ENCODE measurements around the gene RIPOR2.
A peak's percentile ranks its signal among the peaks of the same experiment; 100 is the strongest.

Gene RIPOR2

GRCh38 chr6:24858177-24858653, 77.5 kb downstream of the RIPOR2 start:
- Histone ChIP-seq H3K36me3 (ENCODE audit: control insufficient read depth in 2 of 2, insufficient read depth in 2 of 2, low read length in 2 of 2) (no peaks in the 10 kb centered on the region), H3K9me3 (ENCODE audit: control insufficient read depth in 2 of 2, low read length in 2 of 2) (no peaks in the 10 kb centered on the region), H3K4me1 (ENCODE audit: control insufficient read depth, insufficient read depth, low read length) (peaks cover 2% of the 10 kb centered on the region), H3K4me3 (ENCODE audit: low read length in 2 of 2) (no peak overlapping the region), H3K27ac (ENCODE audit: low read length) (no peak overlapping the region), H3K9ac (ENCODE audit: low read length in 2 of 2) (no peak overlapping the region), H3K27me3 (ENCODE audit: control insufficient read depth in 1 of 2, insufficient read depth in 2 of 2, low read length in 2 of 2) (no peaks in the 10 kb centered on the region)

DNA sequence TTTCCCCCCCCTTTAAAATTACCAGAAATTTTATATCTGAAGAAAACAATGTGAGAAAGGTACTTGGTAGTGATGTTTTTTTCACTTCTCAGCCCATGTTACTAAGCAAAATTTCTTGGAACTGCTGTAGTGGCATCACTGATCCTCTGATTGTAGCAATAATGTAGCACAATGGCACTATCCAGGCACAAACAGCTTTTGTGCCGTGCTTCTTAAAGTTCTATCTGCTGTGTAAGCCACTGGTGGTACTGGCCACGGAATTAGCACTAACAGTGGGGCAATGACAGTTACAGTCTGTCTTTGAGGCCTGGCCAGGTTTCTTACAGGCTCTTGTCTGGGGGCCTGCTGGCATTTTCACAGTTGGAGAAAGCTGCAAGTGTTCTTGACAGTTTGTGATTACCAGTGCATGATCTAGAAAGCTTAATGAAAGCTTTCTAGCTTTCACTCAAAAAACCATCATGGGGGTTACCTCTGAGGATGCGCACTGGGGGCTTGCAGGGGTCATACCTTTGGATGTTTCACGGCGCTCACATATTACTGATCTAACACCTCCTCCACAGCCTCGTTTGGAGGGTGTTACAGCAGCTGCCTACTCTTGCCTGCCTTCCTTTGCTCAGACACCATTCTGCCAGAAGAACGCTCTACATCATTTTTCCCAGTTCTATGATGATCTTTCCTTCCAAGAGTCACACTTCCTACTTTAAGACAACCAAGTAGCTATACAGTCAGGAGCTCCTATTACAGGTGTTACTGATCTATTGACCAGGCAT, 78.7 kb downstream of the RIPOR2 start:
- H3K9me3 ChIP-seq (ENCODE audit: control insufficient read depth in 2 of 2, low read length in 2 of 2), result no peaks in the 10 kb centered on the region
- no peak overlapping the region for H3K27ac ChIP-seq (ENCODE audit: low read length)
- no peaks in the 10 kb centered on the region for H3K27me3 ChIP-seq (ENCODE audit: control insufficient read depth in 1 of 2, insufficient read depth in 2 of 2, low read length in 2 of 2)
- H3K4me3 ChIP-seq (ENCODE audit: low read length in 2 of 2), result no peak overlapping the region
- no peaks in the 10 kb centered on the region for H3K36me3 ChIP-seq (ENCODE audit: control insufficient read depth in 2 of 2, insufficient read depth in 2 of 2, low read length in 2 of 2)
- peaks cover 2% of the 10 kb centered on the region for H3K4me1 ChIP-seq (ENCODE audit: control insufficient read depth, insufficient read depth, low read length)
- H3K9ac ChIP-seq (ENCODE audit: low read length in 2 of 2), result no peak overlapping the region

GRCh38 chr6:24856246-24856599, 79.5 kb downstream of the RIPOR2 start:
- Histone ChIP-seq H3K4me3 (ENCODE audit: low read length in 2 of 2) (no peak overlapping the region), H3K4me1 (ENCODE audit: control insufficient read depth, insufficient read depth, low read length) (peaks cover 2% of the 10 kb centered on the region), H3K27ac (ENCODE audit: low read length) (no peak overlapping the region), H3K9me3 (ENCODE audit: control insufficient read depth in 2 of 2, low read length in 2 of 2) (no peaks in the 10 kb centered on the region), H3K9ac (ENCODE audit: low read length in 2 of 2) (no peak overlapping the region), H3K36me3 (ENCODE audit: control insufficient read depth in 2 of 2, insufficient read depth in 2 of 2, low read length in 2 of 2) (no peaks in the 10 kb centered on the region), H3K27me3 (ENCODE audit: control insufficient read depth in 1 of 2, insufficient read depth in 2 of 2, low read length in 2 of 2) (no peaks in the 10 kb centered on the region)

DNA sequence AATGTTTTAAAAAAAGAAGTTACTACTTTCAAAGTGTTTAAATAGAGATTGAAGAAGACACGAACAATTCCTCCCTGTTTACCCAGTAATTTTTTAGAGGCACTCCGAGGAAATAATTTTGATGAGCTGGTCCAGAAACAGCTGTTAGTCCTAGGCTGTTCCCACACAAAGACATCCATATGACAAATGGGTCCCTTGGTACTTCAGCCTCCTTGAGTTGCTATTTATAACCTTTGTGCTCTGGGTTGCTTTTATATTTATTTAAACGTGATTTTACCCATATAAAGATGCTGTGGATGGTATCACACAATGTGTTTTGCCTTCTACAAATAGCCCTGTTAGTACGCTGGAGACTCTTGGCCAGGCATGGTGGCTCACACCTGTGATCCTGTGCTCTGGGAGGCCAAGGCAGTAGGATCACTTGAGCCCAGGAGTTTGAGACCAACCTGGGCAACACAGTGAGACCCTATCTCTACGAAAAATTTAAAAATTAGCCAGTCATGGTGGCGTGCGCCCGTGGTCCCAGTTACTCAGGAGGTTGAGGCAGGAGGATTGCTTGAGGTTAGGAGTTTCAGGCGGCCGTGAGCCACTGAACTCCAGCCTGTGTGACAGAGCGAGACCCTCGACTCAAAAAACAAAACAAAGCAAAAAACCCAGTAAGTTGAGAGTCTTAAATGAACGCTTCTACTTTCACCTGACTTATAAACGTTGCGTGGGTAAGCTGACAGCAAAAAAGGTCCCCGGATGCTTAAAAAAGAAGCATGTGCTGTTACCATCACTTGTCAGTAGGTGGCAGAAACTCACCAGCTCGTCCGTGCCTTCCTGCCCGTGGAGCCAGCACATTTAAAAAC, 80.1 kb downstream of the RIPOR2 start:
- H3K9ac ChIP-seq (ENCODE audit: low read length in 2 of 2), result peak overlapping the region in 1 of 2 donors; percentile 13
- no peaks in the 10 kb centered on the region for H3K36me3 ChIP-seq (ENCODE audit: control insufficient read depth in 2 of 2, insufficient read depth in 2 of 2, low read length in 2 of 2)
- no peak overlapping the region for H3K27ac ChIP-seq (ENCODE audit: low read length)
- peak overlapping the region in 1 of 2 donors; percentile 29 for H3K4me3 ChIP-seq (ENCODE audit: low read length in 2 of 2)
- H3K27me3 ChIP-seq (ENCODE audit: control insufficient read depth in 1 of 2, insufficient read depth in 2 of 2, low read length in 2 of 2), result no peaks in the 10 kb centered on the region
- H3K4me1 ChIP-seq (ENCODE audit: control insufficient read depth, insufficient read depth, low read length), result peaks cover 2% of the 10 kb centered on the region
- no peaks in the 10 kb centered on the region for H3K9me3 ChIP-seq (ENCODE audit: control insufficient read depth in 2 of 2, low read length in 2 of 2)

- Histone ChIP-seq H3K9me3 (ENCODE audit: control insufficient read depth in 2 of 2, low read length in 2 of 2) (no peaks in the 10 kb centered on the region), H3K4me1 (ENCODE audit: control insufficient read depth, insufficient read depth, low read length) (peaks cover 2% of the 10 kb centered on the region), H3K27me3 (ENCODE audit: control insufficient read depth in 1 of 2, insufficient read depth in 2 of 2, low read length in 2 of 2) (no peaks in the 10 kb centered on the region), H3K4me3 (ENCODE audit: low read length in 2 of 2) (no peak overlapping the region), H3K27ac (ENCODE audit: low read length) (no peak overlapping the region), H3K36me3 (ENCODE audit: control insufficient read depth in 2 of 2, insufficient read depth in 2 of 2, low read length in 2 of 2) (no peaks in the 10 kb centered on the region), H3K9ac (ENCODE audit: low read length in 2 of 2) (no peak overlapping the region)
Observed at GRCh38 chr6:24854077-24854666, 81.6 kb downstream of the RIPOR2 start.

DNA sequence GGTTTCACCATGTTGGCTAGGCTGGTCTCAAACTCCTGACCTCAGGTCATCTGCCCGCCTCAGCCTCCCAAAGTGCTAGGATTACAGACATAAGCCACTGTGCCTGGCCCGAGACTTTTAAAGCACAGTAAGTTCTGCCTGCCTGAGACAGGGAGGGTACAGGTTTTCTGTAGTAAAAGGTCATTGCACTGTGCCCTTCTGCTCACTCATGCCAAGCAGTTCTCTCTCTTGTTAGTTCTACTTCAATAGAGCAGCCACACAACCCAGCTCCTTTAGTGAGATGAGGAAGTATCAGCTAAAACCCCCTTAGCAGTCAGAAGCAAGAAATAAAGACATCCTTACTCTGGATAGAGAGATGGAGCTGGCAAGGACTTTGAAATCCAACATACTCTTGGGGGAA, 84.7 kb downstream of the RIPOR2 start:
- H3K4me1 ChIP-seq (ENCODE audit: control insufficient read depth, insufficient read depth, low read length), result no peaks in the 10 kb centered on the region
- no peaks in the 10 kb centered on the region for H3K9me3 ChIP-seq (ENCODE audit: control insufficient read depth in 2 of 2, low read length in 2 of 2)
- H3K4me3 ChIP-seq (ENCODE audit: low read length in 2 of 2), result no peak overlapping the region
- no peaks in the 10 kb centered on the region for H3K36me3 ChIP-seq (ENCODE audit: control insufficient read depth in 2 of 2, insufficient read depth in 2 of 2, low read length in 2 of 2)
- no peak overlapping the region for H3K27ac ChIP-seq (ENCODE audit: low read length)
- no peak overlapping the region for H3K9ac ChIP-seq (ENCODE audit: low read length in 2 of 2)
- H3K27me3 ChIP-seq (ENCODE audit: control insufficient read depth in 1 of 2, insufficient read depth in 2 of 2, low read length in 2 of 2), result no peaks in the 10 kb centered on the region

DNA sequence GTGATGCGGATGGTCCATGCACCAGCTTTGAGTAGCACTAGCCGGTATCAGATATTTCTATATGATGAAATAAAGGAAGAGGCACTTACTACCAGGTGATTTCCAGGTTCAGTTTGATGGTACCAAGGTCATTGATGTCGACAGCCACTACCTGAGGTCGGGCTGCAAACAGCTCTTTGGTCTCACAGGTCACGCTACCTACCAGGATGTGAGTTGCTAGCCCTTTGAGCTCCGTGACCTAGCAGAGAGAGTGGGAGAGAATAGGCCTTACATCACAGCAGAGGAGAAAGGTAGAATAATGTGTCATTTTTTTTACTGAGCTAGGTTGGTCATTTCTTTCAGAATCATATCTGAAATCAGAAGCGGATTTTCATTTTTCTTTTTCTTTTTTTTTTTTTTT, 86.0 kb downstream of the RIPOR2 start:
- H3K27ac ChIP-seq (ENCODE audit: low read length), result no peak overlapping the region
- no peaks in the 10 kb centered on the region for H3K27me3 ChIP-seq (ENCODE audit: control insufficient read depth in 1 of 2, insufficient read depth in 2 of 2, low read length in 2 of 2)
- no peaks in the 10 kb centered on the region for H3K9me3 ChIP-seq (ENCODE audit: control insufficient read depth in 2 of 2, low read length in 2 of 2)
- H3K9ac ChIP-seq (ENCODE audit: low read length in 2 of 2), result no peak overlapping the region
- no peaks in the 10 kb centered on the region for H3K4me1 ChIP-seq (ENCODE audit: control insufficient read depth, insufficient read depth, low read length)
- no peak overlapping the region for H3K4me3 ChIP-seq (ENCODE audit: low read length in 2 of 2)
- H3K36me3 ChIP-seq (ENCODE audit: control insufficient read depth in 2 of 2, insufficient read depth in 2 of 2, low read length in 2 of 2), result no peaks in the 10 kb centered on the region

DNA sequence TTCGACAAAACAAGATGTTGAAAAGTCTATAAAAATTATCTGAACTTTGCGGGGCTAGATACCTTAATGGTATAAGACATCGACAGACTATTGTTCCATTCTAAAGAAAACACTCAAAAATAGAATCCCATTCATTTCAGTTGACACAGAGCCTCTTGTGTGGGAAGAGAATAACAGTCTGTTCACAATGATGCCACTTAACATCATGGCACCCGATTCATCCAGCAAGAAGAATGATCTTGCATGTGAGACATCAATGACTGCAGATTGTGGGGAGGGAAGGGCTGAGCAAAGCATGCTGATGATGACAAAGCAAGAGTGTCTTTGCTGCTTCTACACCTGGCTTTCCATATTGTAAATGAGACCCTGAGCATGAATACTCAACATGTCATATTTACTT, 87.3 kb downstream of the RIPOR2 start:
- Histone ChIP-seq H3K9me3 (ENCODE audit: control insufficient read depth in 2 of 2, low read length in 2 of 2) (no peaks in the 10 kb centered on the region), H3K36me3 (ENCODE audit: control insufficient read depth in 2 of 2, insufficient read depth in 2 of 2, low read length in 2 of 2) (no peaks in the 10 kb centered on the region), H3K4me1 (ENCODE audit: control insufficient read depth, insufficient read depth, low read length) (no peaks in the 10 kb centered on the region), H3K27me3 (ENCODE audit: control insufficient read depth in 1 of 2, insufficient read depth in 2 of 2, low read length in 2 of 2) (no peaks in the 10 kb centered on the region), H3K9ac (ENCODE audit: low read length in 2 of 2) (no peak overlapping the region), H3K4me3 (ENCODE audit: low read length in 2 of 2) (no peak overlapping the region), H3K27ac (ENCODE audit: low read length) (no peak overlapping the region)

DNA sequence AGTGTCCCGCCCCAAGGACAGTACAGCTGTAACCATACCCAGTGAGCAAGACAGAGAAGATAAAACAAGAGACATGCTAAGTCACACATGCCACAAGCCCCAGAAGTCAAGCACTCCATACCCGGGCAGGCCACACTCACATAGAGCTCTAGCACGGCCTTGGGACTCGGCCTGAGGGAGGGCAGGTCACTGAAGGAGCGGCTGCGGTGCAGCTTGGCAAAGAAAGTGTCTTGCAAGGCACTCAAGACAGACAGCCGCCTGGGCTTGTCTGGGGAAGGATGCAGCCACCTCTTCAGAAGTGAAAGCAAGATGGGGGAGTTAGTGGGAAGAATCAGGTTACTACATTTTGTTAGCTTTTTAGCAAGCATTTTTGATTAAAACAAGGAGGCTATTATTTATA, 88.4 kb downstream of the RIPOR2 start:
- no peaks in the 10 kb centered on the region for H3K27me3 ChIP-seq (ENCODE audit: control insufficient read depth in 1 of 2, insufficient read depth in 2 of 2, low read length in 2 of 2)
- H3K9me3 ChIP-seq (ENCODE audit: control insufficient read depth in 2 of 2, low read length in 2 of 2), result no peaks in the 10 kb centered on the region
- no peak overlapping the region for H3K27ac ChIP-seq (ENCODE audit: low read length)
- H3K9ac ChIP-seq (ENCODE audit: low read length in 2 of 2), result no peak overlapping the region
- H3K36me3 ChIP-seq (ENCODE audit: control insufficient read depth in 2 of 2, insufficient read depth in 2 of 2, low read length in 2 of 2), result no peaks in the 10 kb centered on the region
- H3K4me3 ChIP-seq (ENCODE audit: low read length in 2 of 2), result no peak overlapping the region
- no peaks in the 10 kb centered on the region for H3K4me1 ChIP-seq (ENCODE audit: control insufficient read depth, insufficient read depth, low read length)

GRCh38 chr6:24845578-24845977, 90.2 kb downstream of the RIPOR2 start:
- no peaks in the 10 kb centered on the region for H3K36me3 ChIP-seq (ENCODE audit: control insufficient read depth in 2 of 2, insufficient read depth in 2 of 2, low read length in 2 of 2)
- H3K9ac ChIP-seq (ENCODE audit: low read length in 2 of 2), result no peak overlapping the region
- no peak overlapping the region for H3K4me3 ChIP-seq (ENCODE audit: low read length in 2 of 2)
- no peaks in the 10 kb centered on the region for H3K9me3 ChIP-seq (ENCODE audit: control insufficient read depth in 2 of 2, low read length in 2 of 2)
- H3K27me3 ChIP-seq (ENCODE audit: control insufficient read depth in 1 of 2, insufficient read depth in 2 of 2, low read length in 2 of 2), result no peaks in the 10 kb centered on the region
- H3K27ac ChIP-seq (ENCODE audit: low read length), result no peak overlapping the region
- no peaks in the 10 kb centered on the region for H3K4me1 ChIP-seq (ENCODE audit: control insufficient read depth, insufficient read depth, low read length)

Data from stomach smooth muscle (tissue), 2 donors.